H9 (cell line): ENCODE measurements around the gene GNMT. TPM values are rescaled to one million over a fixed set of nuclear protein-coding genes. Genes with fewer than 3 reads are reported as not detected.

Source experiments
- DNase-seq: peaks from one replicate; pipeline ENCODE4 v3.0.0-alpha.2; 2017
- H2AFZ ChIP-seq: one replicate; pipeline ENCODE4 v1.6.1; 2013; ENCODE audit warnings: mild to moderate bottlenecking, low read length, control low read depth, moderate library complexity
- H2AK5ac ChIP-seq: 2 replicates; pipeline ENCODE4 v1.6.1; 2013; ENCODE audit warnings: low read length, control low read depth, mixed read lengths; ENCODE audit not compliant: insufficient read length
- H2BK120ac ChIP-seq: one replicate; pipeline ENCODE4 v1.6.1; 2013; ENCODE audit warnings: low read depth, mild to moderate bottlenecking, low read length, control low read depth, inconsistent platforms; ENCODE audit not compliant: poor library complexity, severe bottlenecking
- H2BK12ac ChIP-seq: 2 replicates; pipeline ENCODE4 v1.6.1; 2013; ENCODE audit warnings: low read length, control low read depth, mixed read lengths, low read depth; ENCODE audit not compliant: insufficient read length
- H2BK15ac ChIP-seq: 2 replicates; pipeline ENCODE4 v1.6.1; 2013; ENCODE audit warnings: low read depth, low read length, control low read depth
- H2BK20ac ChIP-seq: one replicate; pipeline ENCODE4 v1.6.1; 2013; ENCODE audit warnings: low read depth, mild to moderate bottlenecking, low read length, control low read depth, inconsistent platforms; ENCODE audit not compliant: poor library complexity, severe bottlenecking
- H2BK5ac ChIP-seq: 2 replicates; pipeline ENCODE4 v1.6.1; 2013; ENCODE audit warnings: low read length, control low read depth, mixed read lengths; ENCODE audit not compliant: insufficient read length
- H3K14ac ChIP-seq: 2 replicates; pipeline ENCODE4 v1.6.1; 2013; ENCODE audit warnings: low read length, control low read depth; ENCODE audit not compliant: insufficient read depth
- H3K18ac ChIP-seq: 2 replicates; pipeline ENCODE4 v1.6.1; 2013; ENCODE audit warnings: low read depth, mild to moderate bottlenecking, mixed read lengths, low read length, control low read depth; ENCODE audit not compliant: insufficient read length
- H3K23ac ChIP-seq: 2 replicates; pipeline ENCODE4 v1.6.1; 2013; ENCODE audit warnings: low read length, control low read depth, mixed read lengths, low read depth; ENCODE audit not compliant: insufficient read length
- H3K23me2 ChIP-seq: 2 replicates; pipeline ENCODE4 v1.6.1; 2013; ENCODE audit warnings: low read depth, mild to moderate bottlenecking, mixed read lengths, low read length, control low read depth; ENCODE audit not compliant: insufficient read length, poor library complexity, severe bottlenecking
- H3K27ac ChIP-seq: 2 replicates; pipeline ENCODE4 v1.5.1; 2013; ENCODE audit warnings: low read length, control low read depth, mixed read lengths, low read depth; ENCODE audit not compliant: insufficient read length
- H3K27me3 ChIP-seq: 2 replicates; pipeline ENCODE4 v1.6.1; 2013; ENCODE audit warnings: low read length, control low read depth, inconsistent platforms; ENCODE audit not compliant: insufficient read depth
- H3K4ac ChIP-seq: 2 replicates; pipeline ENCODE4 v1.6.1; 2013; ENCODE audit warnings: low read depth, mild to moderate bottlenecking, control low read depth, inconsistent platforms, low read length, moderate library complexity
- H3K4me1 ChIP-seq: 2 replicates; pipeline ENCODE4 v1.6.1; 2013; ENCODE audit warnings: low read length, control low read depth, inconsistent platforms; ENCODE audit not compliant: insufficient read depth
- H3K4me2 ChIP-seq: 2 replicates; pipeline ENCODE4 v1.6.1; 2013; ENCODE audit warnings: low read length, control low read depth, mixed read lengths; ENCODE audit not compliant: insufficient read length, insufficient read depth
- H3K56ac ChIP-seq: 2 replicates; pipeline ENCODE4 v1.6.1; 2013; ENCODE audit warnings: low read depth, mild to moderate bottlenecking, mixed read lengths, low read length, control low read depth; ENCODE audit not compliant: insufficient read length
- H3K79me1 ChIP-seq: 2 replicates; pipeline ENCODE4 v1.6.1; 2013; ENCODE audit warnings: low read depth, mild to moderate bottlenecking, moderate library complexity, low read length, control low read depth, inconsistent platforms; ENCODE audit not compliant: insufficient read depth, poor library complexity, severe bottlenecking
- H3K79me2 ChIP-seq: 2 replicates; pipeline ENCODE4 v1.6.1; 2013; ENCODE audit warnings: low read length, control low read depth, inconsistent platforms; ENCODE audit not compliant: insufficient read depth
- H3K9ac ChIP-seq: 2 replicates; pipeline ENCODE4 v1.6.1; 2013; ENCODE audit warnings: low read length, control low read depth, mixed read lengths; ENCODE audit not compliant: insufficient read length; ENCODE audit errors: extremely low read depth
- H3K9me3 ChIP-seq: one replicate; pipeline ENCODE4 v1.6.1; 2013; ENCODE audit warnings: low read depth, low read length, inconsistent platforms; ENCODE audit not compliant: control insufficient read depth
- H3T11ph ChIP-seq: one replicate; pipeline ENCODE4 v1.6.1; 2013; ENCODE audit warnings: mild to moderate bottlenecking, low read length, control low read depth, inconsistent platforms
- H4K20me1 ChIP-seq: one replicate; pipeline ENCODE4 v1.6.1; 2013; ENCODE audit not compliant: control insufficient read depth, insufficient read length, insufficient read depth
- H4K5ac ChIP-seq: 2 replicates; pipeline ENCODE4 v1.6.1; 2013; ENCODE audit warnings: low read depth, mild to moderate bottlenecking, mixed read lengths, low read length, control low read depth; ENCODE audit not compliant: insufficient read length
- H4K8ac ChIP-seq: replicated peaks from 2 replicates; pipeline ENCODE4 v1.6.1; 2013; ENCODE audit warnings: low read length, control low read depth, mixed read lengths, low read depth; ENCODE audit not compliant: insufficient read length
- H4K91ac ChIP-seq: 2 replicates; pipeline ENCODE4 v1.6.1; 2013; ENCODE audit warnings: low read depth, mild to moderate bottlenecking, moderate library complexity, mixed read lengths, low read length, control low read depth; ENCODE audit not compliant: insufficient read length
- H3K27ac Mint-ChIP-seq, 3 experiments: 2 replicates in 2 of 3; 3 replicates in 1 of 3; pipeline ENCODE4 v1.8.0; 2020 to 2021; ENCODE audit warnings: mixed read lengths in 3 of 3, mild to moderate bottlenecking in 1 of 3, moderate library complexity in 1 of 3
- H3K27me3 Mint-ChIP-seq: 2 replicates; pipeline ENCODE4 v1.8.0; 2021; ENCODE audit warnings: low read depth, mild to moderate bottlenecking, moderate library complexity, mixed read lengths
- H3K36me3 Mint-ChIP-seq, 3 experiments: 2 replicates in 2 of 3; 3 replicates in 1 of 3; pipeline ENCODE4 v1.8.0; 2020 to 2021; ENCODE audit warnings: low read depth in 3 of 3, mixed read lengths in 3 of 3; ENCODE audit not compliant: insufficient read depth in 1 of 3
- H3K4me1 Mint-ChIP-seq, 2 experiments: 2 replicates each; pipeline ENCODE4 v1.8.0; 2020; ENCODE audit warnings: mixed read lengths in 2 of 2
- H3K4me3 Mint-ChIP-seq, 2 experiments: 2 replicates in 1 of 2; 3 replicates in 1 of 2; pipeline ENCODE4 v1.8.0; 2020 to 2021; ENCODE audit warnings: mild to moderate bottlenecking in 2 of 2, mixed read lengths in 2 of 2, moderate library complexity in 1 of 2
- H3K9me3 Mint-ChIP-seq, 2 experiments: 2 replicates in 1 of 2; 3 replicates in 1 of 2; pipeline ENCODE4 v1.8.0; 2020; ENCODE audit warnings: mild to moderate bottlenecking in 2 of 2, mixed read lengths in 2 of 2, moderate library complexity in 1 of 2
- CTCF ChIP-seq: fragments of 200-600 bp; sonication (generic); conservative IDR thresholded peaks from 3 replicates; pipeline ENCODE4 v1.8.0; 2021; ENCODE audit warnings: antibody characterized with exemption, mild to moderate bottlenecking
- WGBS: extraction: QIAGEN DNeasy Blood & Tissue Kit; methylation state at CpG from one replicate; pipeline ENCODE4 v1.1.7; 2013; ENCODE audit warnings: missing lambda C conversion rate, low lambda C conversion rate, mixed read lengths; ENCODE audit not compliant: insufficient read length; ENCODE audit errors: extremely low coverage; 5-methylcytosine and 5-hydroxymethylcytosine counted together
- total RNA-seq: library from RNA; stranded (reverse); gene quantifications from 2 replicates; pipeline ENCODE4 v1.2.1, GENCODE V29; 2021

Gene GNMT
- total RNA-seq, 1 experiment from 2014 or later, result 1.1 TPM

DNA sequence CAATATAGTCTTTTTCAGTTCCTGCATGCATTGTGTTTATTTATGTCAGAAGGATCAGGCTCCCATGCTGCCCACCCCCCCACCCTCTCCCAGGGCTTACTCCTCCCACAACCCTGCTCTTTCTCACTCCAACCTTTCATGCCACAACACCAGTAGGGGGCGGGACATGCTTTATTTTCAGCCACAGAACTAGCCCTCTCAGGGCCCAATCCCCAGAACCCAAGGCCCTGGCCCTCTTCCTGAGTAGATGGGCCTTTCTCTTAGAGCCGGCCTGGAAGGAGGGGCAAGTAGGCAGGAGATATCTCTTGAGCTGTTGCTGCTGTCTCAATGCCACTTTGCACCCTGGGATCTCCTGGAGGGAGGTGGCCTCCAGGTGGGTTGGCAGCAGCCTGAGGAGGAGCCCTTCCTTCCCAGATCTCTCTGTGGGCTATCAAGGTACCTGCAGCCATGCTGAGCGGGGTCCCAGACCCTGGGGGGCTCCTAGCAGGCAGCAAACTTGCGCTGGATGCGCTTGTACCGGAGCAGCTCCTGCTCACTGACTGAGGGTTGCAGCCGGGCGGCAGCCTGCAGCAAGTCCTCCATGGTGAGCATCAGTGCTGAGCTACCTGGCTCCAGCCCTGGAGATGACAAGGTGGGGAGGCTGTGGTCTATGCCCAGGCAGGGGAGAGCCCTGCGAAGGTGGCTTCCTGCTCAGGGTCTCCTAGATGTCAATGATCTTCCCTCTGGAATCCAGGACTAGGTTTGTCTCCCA lies 3.5 kb downstream of the GNMT start:
- Histone ChIP-seq H3K9ac (no peak overlapping the region), H3K27ac (no peak overlapping the region), H4K91ac (no peak overlapping the region), H2AK5ac (no peak overlapping the region), H3K9me3 (no peaks in the 10 kb centered on the region), H2BK5ac (no peak overlapping the region), H3K79me2 (no peaks in the 10 kb centered on the region), H4K5ac (no peak overlapping the region), H3K4ac (no peak overlapping the region), H3K27me3 (peaks cover 6% of the 10 kb centered on the region; the same call in 1 of the 2 replicates), H3T11ph (no peak overlapping the region), H4K20me1 (no peaks in the 10 kb centered on the region), H2BK12ac (no peak overlapping the region), H2BK15ac (no peak overlapping the region), H3K23ac (no peak overlapping the region), H3K4me1 (no peaks in the 10 kb centered on the region), H2BK20ac (no peak overlapping the region), H3K56ac (no peak overlapping the region), H4K8ac (no peak overlapping the region), H2BK120ac (no peak overlapping the region), H3K14ac (no peak overlapping the region), H3K79me1 (no peaks in the 10 kb centered on the region), H2AFZ (no peak overlapping the region), H3K18ac (no peak overlapping the region), H3K4me2 (no peak overlapping the region), H3K23me2 (peaks cover 10% of the 10 kb centered on the region)
- peak; percentile 67 for TF ChIP-seq CTCF
- Mint-ChIP-seq H3K27me3 (peaks cover 28% of the 10 kb centered on the region), H3K36me3 (peaks cover 0 to 36% (median 14%) of the 10 kb centered on the region in 3 experiments; a peak in 5 of 7 replicates), H3K4me1 (peaks cover 12% of the 10 kb centered on the region in 2 experiments), H3K4me3 (no peak overlapping the region; a peak in 1 of 5 replicates), H3K9me3 (0 out of 5 replicates have a peak, but pooled peaks cover 0 to 2% of the 10 kb centered on the region in 2 experiments), H3K27ac (no peak overlapping the region; a peak in 1 of 7 replicates)
- DNase-seq, result peak; percentile 89
- no CpG with 5 or more reads among the region's 9 CpGs for WGBS
